ENCODE measurements around the gene TRIM58. TPM values are rescaled to one million over a fixed set of nuclear protein-coding genes. Genes with fewer than 3 reads are reported as not detected.
A peak's percentile ranks its signal among the peaks of the same experiment; 100 is the strongest.

Gene TRIM58
- total RNA-seq, 1 donor from 2014 or later = not detected

- Histone ChIP-seq H3K36me3 (ENCODE audit: control insufficient read depth, insufficient read depth, low read length) (no peaks in the 10 kb centered on the region), H3K4me3 (ENCODE audit: low read depth, low read length) (no peak overlapping the region), H3K27me3 (ENCODE audit: control insufficient read depth, insufficient read depth, low read length) (no peaks in the 10 kb centered on the region)
- FAIRE-seq (peak; percentile 55), DNase-seq (ENCODE audit: low read depth) (no peak)
- no peak for TF ChIP-seq CTCF (IDR thresholded peaks at IDR 0.05; ENCODE audit: insufficient read depth, low read length, severe bottlenecking)
Measured at GRCh38 chr1:247829656-247830055, 27.3 kb upstream of the TRIM58 start.

- FAIRE-seq (no peak), DNase-seq (ENCODE audit: low read depth) (no peak)
- no peaks in the 10 kb centered on the region for H3K27me3 ChIP-seq (ENCODE audit: control insufficient read depth, insufficient read depth, low read length)
- H3K36me3 ChIP-seq (ENCODE audit: control insufficient read depth, insufficient read depth, low read length) = no peaks in the 10 kb centered on the region
- no peak overlapping the region for H3K4me3 ChIP-seq (ENCODE audit: low read depth, low read length)
- no peak for TF ChIP-seq CTCF (IDR thresholded peaks at IDR 0.05; ENCODE audit: insufficient read depth, low read length, severe bottlenecking)
Measured at GRCh38 chr1:247833601-247834000, 23.4 kb upstream of the TRIM58 start.

GRCh38 chr1:247840818-247841217 is 16.2 kb upstream of the TRIM58 start:
- no peaks in the 10 kb centered on the region for H3K27me3 ChIP-seq (ENCODE audit: control insufficient read depth, insufficient read depth, low read length)
- no peak for TF ChIP-seq CTCF (IDR thresholded peaks at IDR 0.05; ENCODE audit: insufficient read depth, low read length, severe bottlenecking)
- FAIRE-seq (no peak), DNase-seq (ENCODE audit: low read depth) (no peak)
- H3K36me3 ChIP-seq (ENCODE audit: control insufficient read depth, insufficient read depth, low read length) = no peaks in the 10 kb centered on the region
- H3K4me3 ChIP-seq (ENCODE audit: low read depth, low read length) = no peak overlapping the region

GRCh38 chr1:247841796-247842195 is 15.2 kb upstream of the TRIM58 start, which contains the start of gene OR11L1:
OR11L1 (minus strand) TSS chr1:247841896; CDS start chr1:247841896, 0 bp downstream.
- Histone ChIP-seq H3K27me3 (ENCODE audit: control insufficient read depth, insufficient read depth, low read length) (no peaks in the 10 kb centered on the region), H3K36me3 (ENCODE audit: control insufficient read depth, insufficient read depth, low read length) (no peaks in the 10 kb centered on the region), H3K4me3 (ENCODE audit: low read depth, low read length) (no peak within 1 kb of the TSS)
- no peak for TF ChIP-seq CTCF (IDR thresholded peaks at IDR 0.05; ENCODE audit: insufficient read depth, low read length, severe bottlenecking)
- DNase-seq (ENCODE audit: low read depth) (no peak), FAIRE-seq (no peak)

GRCh38 chr1:247843411-247843810 is 13.6 kb upstream of the TRIM58 start:
- no peak for TF ChIP-seq CTCF (IDR thresholded peaks at IDR 0.05; ENCODE audit: insufficient read depth, low read length, severe bottlenecking)
- no peak overlapping the region for H3K4me3 ChIP-seq (ENCODE audit: low read depth, low read length)
- H3K36me3 ChIP-seq (ENCODE audit: control insufficient read depth, insufficient read depth, low read length) = no peaks in the 10 kb centered on the region
- H3K27me3 ChIP-seq (ENCODE audit: control insufficient read depth, insufficient read depth, low read length) = no peaks in the 10 kb centered on the region
- FAIRE-seq (no peak), DNase-seq (ENCODE audit: low read depth) (no peak)

GRCh38 chr1:247845011-247845692 is 11.8 kb upstream of the TRIM58 start:
- Histone ChIP-seq H3K27me3 (ENCODE audit: control insufficient read depth, insufficient read depth, low read length) (no peaks in the 10 kb centered on the region), H3K4me3 (ENCODE audit: low read depth, low read length) (no peak overlapping the region), H3K36me3 (ENCODE audit: control insufficient read depth, insufficient read depth, low read length) (no peaks in the 10 kb centered on the region)
- no peak for TF ChIP-seq CTCF (IDR thresholded peaks at IDR 0.05; ENCODE audit: insufficient read depth, low read length, severe bottlenecking)
- no peak for DNase-seq (ENCODE audit: low read depth)
- no peak for FAIRE-seq

All from bronchial epithelial cell (primary cell).